K562 (cell line): Measurements from ENCODE around the gene ZNF189. TPM values are rescaled to one million over a fixed set of nuclear protein-coding genes. Genes with fewer than 3 reads are reported as not detected.

Experiments used
- ATAC-seq: fragments of 200-7000 bp; cut with Tn5 transposase; 3 replicates; pipeline ENCODE4 v1.9.1; 2020; ENCODE audit warnings: moderate library complexity
- BruUV-seq: library from RNA; stranded (reverse); fragments of 400-500 nt; replicated peaks from 2 replicates; lab custom pipeline; 2021; lab: Mats Ljungman, UMichigan
- CTCF ChIA-PET: fragments of 300-600 bp; formaldehyde crosslinking; extraction: SDS; loops from one replicate; lab custom pipeline; 2021; ENCODE audit warnings: low intra/inter-chr PET ratio; lab: Yijun Ruan, JAX
- POLR2A ChIA-PET: fragments of 300-600, 350-650 bp; sonication (Branson Sonifier 250); formaldehyde crosslinking; extraction: SDS; loops from one replicate; lab custom pipeline; 2021; ENCODE audit warnings: antibody characterized with exemption, inconsistent platforms; lab: Yijun Ruan, JAX
- DNase-seq, 4 experiments: peaks; one replicate each; pipeline versions ENCODE4 v3.0.0 to v3.0.0-alpha.2; 2011 to 2018; ENCODE audit warnings: low spot score in 3 of 4, mixed read lengths in 3 of 4; ENCODE audit errors: extremely low read depth in 1 of 4
- FAIRE-seq: peaks from 2 replicates; lab custom pipeline; 2011; peaks lifted over from hg19 to GRCh38; lab: Jason Lieb, UNC
- H2AFZ ChIP-seq: 2 replicates; pipeline ENCODE4 v1.6.0; 2011; ENCODE audit warnings: low read depth, low read length, control low read depth, inconsistent platforms
- H3K27ac ChIP-seq: fragments of 200-600 bp; 3 replicates; pipeline ENCODE4 v1.8.0; 2011; ENCODE audit warnings: low read depth, mild to moderate bottlenecking, control low read depth, inconsistent platforms, low read length, moderate library complexity, mixed read lengths; ENCODE audit errors: extremely low read depth
- H3K27me3 ChIP-seq, 2 experiments: fragments of 300-600 bp in 1 of 2; 2 replicates in 1 of 2; 3 replicates in 1 of 2; pipeline versions ENCODE4 v1.6.0 to v1.8.0; 2011; ENCODE audit warnings: inconsistent platforms in 2 of 2, low read length in 2 of 2, mild to moderate bottlenecking in 1 of 2, mixed read lengths in 1 of 2, moderate library complexity in 1 of 2; ENCODE audit not compliant: control insufficient read depth in 2 of 2, insufficient read depth in 2 of 2
- H3K36me3 ChIP-seq: fragments of 300-600 bp; 3 replicates; pipeline ENCODE4 v1.8.0; 2011; ENCODE audit warnings: mild to moderate bottlenecking, low read length, inconsistent platforms; ENCODE audit not compliant: control insufficient read depth, insufficient read depth
- H3K4me1 ChIP-seq, 2 experiments: fragments of 200-600 bp in 1 of 2; replicated peaks in 1 of 2; 2 replicates in 1 of 2; 3 replicates in 1 of 2; pipeline versions ENCODE4 v1.5.1 to v1.8.0; 2011; ENCODE audit warnings: inconsistent platforms in 2 of 2, low read length in 2 of 2, mild to moderate bottlenecking in 1 of 2, mixed read lengths in 1 of 2, moderate library complexity in 1 of 2; ENCODE audit not compliant: control insufficient read depth in 2 of 2, insufficient read depth in 2 of 2
- H3K4me2 ChIP-seq: 2 replicates; pipeline ENCODE4 v1.6.1; 2011; ENCODE audit warnings: low read length, control low read depth, inconsistent platforms, mixed read lengths; ENCODE audit not compliant: insufficient read depth
- H3K4me3 ChIP-seq: fragments of 200-600 bp; sonication (generic), shearing (Covaris generic); 2 replicates; pipeline ENCODE4 v1.5.1; 2016; ENCODE audit warnings: control low read depth, inconsistent platforms
- H3K79me2 ChIP-seq: fragments of 200-600 bp; 3 replicates; pipeline ENCODE4 v1.8.0; 2011; ENCODE audit warnings: low read length, inconsistent platforms; ENCODE audit not compliant: control insufficient read depth, insufficient read depth
- H3K9ac ChIP-seq, 2 experiments: 2 replicates each; pipeline versions ENCODE4 v1.6.0 to v1.6.1; 2011; ENCODE audit warnings: low read depth in 2 of 2, low read length in 2 of 2, control low read depth in 1 of 2, inconsistent platforms in 1 of 2, mild to moderate bottlenecking in 1 of 2, mixed read lengths in 1 of 2; ENCODE audit not compliant: insufficient read depth in 1 of 2
- H3K9me1 ChIP-seq: one replicate; pipeline ENCODE4 v1.6.0; 2011; ENCODE audit warnings: inconsistent platforms, mild to moderate bottlenecking, low read length, moderate library complexity; ENCODE audit not compliant: control insufficient read depth, insufficient read depth
- H3K9me3 ChIP-seq: replicated peaks from 2 replicates; pipeline ENCODE4 v1.5.1; 2011; ENCODE audit warnings: low read depth, low read length, inconsistent platforms; ENCODE audit not compliant: control insufficient read depth, insufficient read depth
- H4K20me1 ChIP-seq: replicated peaks from 2 replicates; pipeline ENCODE4 v1.6.1; 2011; ENCODE audit warnings: low read length, inconsistent platforms, mixed read lengths; ENCODE audit not compliant: control insufficient read depth, insufficient read depth
- GABPB2 ChIP-seq: fragments of 250-450 bp; sonication (Bioruptor Pico); conservative IDR thresholded peaks from 2 replicates; pipeline ENCODE4 v1.5.1; 2021; ENCODE audit warnings: mild to moderate bottlenecking
- MAZ ChIP-seq, 2 experiments: fragments of 450-650 bp in 1 of 2; sonication (generic) in 1 of 2; formaldehyde crosslinking; IDR thresholded peaks in 1 of 2; conservative IDR thresholded peaks in 1 of 2; 2 replicates each; pipeline versions ENCODE4 v1.4.0 to v1.5.0; 2020; ENCODE audit warnings: mild to moderate bottlenecking in 1 of 2, missing genetic modification reagents in 1 of 2
- MIER1 ChIP-seq: fragments of 450-650 bp; IDR thresholded peaks from 2 replicates; pipeline ENCODE4 v1.6.1; 2016; ENCODE audit warnings: antibody characterized with exemption, mild to moderate bottlenecking, low read depth
- NCOA4 ChIP-seq: fragments of 450-650 bp; IDR thresholded peaks from 2 replicates; pipeline ENCODE4 v1.6.1; 2018; ENCODE audit warnings: mild to moderate bottlenecking; ENCODE audit not compliant: partially characterized antibody
- PHTF2 ChIP-seq: fragments of 250-450 bp; sonication (Bioruptor Pico); IDR thresholded peaks from 2 replicates; pipeline ENCODE4 v1.5.0; 2021; ENCODE audit warnings: mild to moderate bottlenecking
- POLR2A ChIP-seq: fragments of 450-650 bp; conservative IDR thresholded peaks from 2 replicates; pipeline ENCODE4 v1.6.1; 2016
- SREBF2 ChIP-seq: sonication (generic); formaldehyde crosslinking; IDR thresholded peaks from 2 replicates; pipeline ENCODE4 v1.4.0; 2020; ENCODE audit warnings: mild to moderate bottlenecking, missing genetic modification reagents
- ZNF121 ChIP-seq: sonication (generic); formaldehyde crosslinking; conservative IDR thresholded peaks from 2 replicates; pipeline ENCODE4 v1.8.0; 2022; ENCODE audit warnings: missing genetic modification reagents
- ZNF696 ChIP-seq: fragments of 250-450 bp; sonication (Bioruptor Pico); conservative IDR thresholded peaks from 2 replicates; pipeline ENCODE4 v1.4.0; 2020; ENCODE audit warnings: mild to moderate bottlenecking, moderate library complexity
- WGBS: fragments of 100-300 bp; shearing (Covaris generic); methylation state at CpG from one replicate; pipeline ENCODE4 v1.1.6; 2016; ENCODE audit warnings: low coverage, mixed read lengths; ENCODE audit not compliant: insufficient coverage; ENCODE audit errors: missing lambda C conversion rate; 5-methylcytosine and 5-hydroxymethylcytosine counted together
- in situ Hi-C: fragments of 300-500 bp; cut with MboI; formaldehyde crosslinking; loops from 4 replicates; pipeline ENCODE4 v1.15.0; 2018; ENCODE audit warnings: inconsistent platforms, mixed read lengths
- intact Hi-C: fragments of 100-400 bp; cut with micrococcal nuclease; formaldehyde crosslinking; loops from 2 replicates; pipeline ENCODE4 v1.14.2; 2022
- polyA plus RNA-seq, 8 experiments: library from polyadenylated mRNA; depleted of rRNA in 4 of 8; stranded (reverse) in 5 of 8; unstranded in 3 of 8; fragments of >200 nt; fragmentation: Nextera tagmentation in 2 of 8; fragmentation: Illumina TruSeq in 1 of 8; extraction: Ambion mirVana in 2 of 8; extraction: Trizol in 1 of 8; gene quantifications; 2 replicates each; pipeline versions ENCODE4 v1.2.1 to v1.2.3, GENCODE V29; 2011 to 2014; ENCODE audit warnings: inconsistent platforms in 1 of 8, missing spikeins in 1 of 8
- total RNA-seq, 7 experiments: library from RNA; depleted of rRNA in 6 of 7; stranded (reverse); fragments of >200 nt in 6 of 7; fragmentation: Illumina TruSeq in 2 of 7; extraction: Trizol in 2 of 7; gene quantifications; 2 replicates each; pipeline versions ENCODE4 v1.2.1 to v1.2.3, GENCODE V29; 2011 to 2021; ENCODE audit warnings: low replicate concordance in 1 of 7
- TF ChIP-seq, protein P1 (sequence below): fragments of 450-650 bp; formaldehyde crosslinking; conservative IDR thresholded peaks from 2 replicates; pipeline ENCODE4 v1.4.0; 2022; ENCODE audit warnings: mild to moderate bottlenecking, missing genetic modification characterization
- TF ChIP-seq, protein P2 (sequence below): sonication (generic); formaldehyde crosslinking; IDR thresholded peaks from 2 replicates; pipeline ENCODE4 v1.8.1; 2023; ENCODE audit warnings: mild to moderate bottlenecking, missing genetic modification reagents, moderate library complexity
- TF ChIP-seq, protein P3 (sequence below): sonication (generic); formaldehyde crosslinking; IDR thresholded peaks from 2 replicates; pipeline ENCODE4 v1.8.0; 2022; ENCODE audit warnings: missing genetic modification reagents, mild to moderate bottlenecking, borderline replicate concordance
- TF ChIP-seq, protein P4 (sequence below), 2 experiments: fragments of 450-650 bp in 1 of 2; sonication (generic) in 1 of 2; formaldehyde crosslinking in 1 of 2; IDR thresholded peaks in 1 of 2; conservative IDR thresholded peaks in 1 of 2; 2 replicates each; pipeline versions ENCODE4 v1.6.1 to v1.8.1; 2016 to 2023; ENCODE audit warnings: mild to moderate bottlenecking in 2 of 2, moderate library complexity in 2 of 2, inconsistent platforms in 1 of 2, missing genetic modification reagents in 1 of 2
- TF ChIP-seq, protein P5 (sequence below): fragments of 450-650 bp; IDR thresholded peaks from one replicate; pipeline ENCODE4 v1.6.1; 2018; ENCODE audit warnings: mild to moderate bottlenecking, moderate library complexity; ENCODE audit not compliant: partially characterized antibody

The ZNF189 gene
- total and polyA plus RNA-seq, 9 of the 15 experiments (the other 6 are each of a cell fraction or from before 2014, with no cell fraction given): 2.4 to 15.3 (median 6.4) TPM

DNA sequence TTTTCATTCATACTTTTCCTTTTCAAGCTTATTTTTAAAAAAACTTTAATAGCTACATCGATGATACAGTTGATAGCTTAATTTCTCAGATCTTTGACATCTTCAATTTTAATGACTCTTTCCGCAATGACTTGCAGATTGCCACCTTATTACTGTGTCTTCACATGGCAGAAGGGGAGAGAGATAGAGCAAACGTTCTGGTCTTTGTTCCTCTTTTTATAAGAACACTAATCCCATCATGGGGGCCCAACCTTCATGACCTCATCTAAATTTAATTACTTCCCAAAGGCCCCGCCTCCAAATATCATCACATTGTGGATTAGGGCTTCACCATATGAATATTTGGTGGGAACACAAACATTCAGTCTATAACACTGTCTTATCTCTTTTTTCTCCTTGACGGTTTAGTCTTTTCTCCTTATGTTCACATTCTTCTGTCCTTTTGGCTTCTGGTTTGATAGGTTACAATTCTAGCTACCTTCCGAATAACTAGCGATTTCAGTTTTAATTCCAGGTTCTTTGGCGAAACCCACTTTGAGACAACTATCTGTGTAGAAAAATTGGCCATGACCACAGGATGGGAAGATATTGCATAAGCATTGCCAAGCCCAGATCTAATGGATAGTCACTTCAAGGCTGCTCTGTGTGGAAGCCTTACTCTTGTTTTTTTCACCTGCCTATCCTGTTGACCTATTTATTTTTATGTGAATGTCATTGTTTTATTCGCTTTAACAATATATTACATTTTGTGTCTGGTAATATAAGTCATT lies 5.0 kb downstream of the ZNF189 start:
- peaks cover 27% of the 10 kb centered on the region for H3K79me2 ChIP-seq
- ChIA-PET POLR2A (no interaction called here), CTCF (no interaction called here)
- intact Hi-C loops (no loop called here), in situ Hi-C loops (no loop called here)
- H3K4me3 ChIP-seq: no peak overlapping the region
- peaks cover 86% of the 10 kb centered on the region for H3K36me3 ChIP-seq
- BruUV-seq: no TSS peak
- no peaks in the 10 kb centered on the region for H4K20me1 ChIP-seq
- H3K4me2 ChIP-seq: no peak overlapping the region
- peaks cover 11 to 17% of the 10 kb centered on the region in 2 experiments; a peak in 3 of 5 replicates for H3K4me1 ChIP-seq
- ATAC-seq (no peak), FAIRE-seq (no peak), DNase-seq (no peak)
- H3K9me1 ChIP-seq: no peaks in the 10 kb centered on the region
- no peak overlapping the region for H3K9ac ChIP-seq
- no peak overlapping the region for H3K27ac ChIP-seq
- no peak overlapping the region for H2AFZ ChIP-seq
- WGBS: 80% methylated on average over 9 of the region's 9 CpGs
- H3K27me3 ChIP-seq: no peaks in the 10 kb centered on the region
- H3K9me3 ChIP-seq: peaks cover 42% of the 10 kb centered on the region
- TF ChIP-seq, protein P1, sequence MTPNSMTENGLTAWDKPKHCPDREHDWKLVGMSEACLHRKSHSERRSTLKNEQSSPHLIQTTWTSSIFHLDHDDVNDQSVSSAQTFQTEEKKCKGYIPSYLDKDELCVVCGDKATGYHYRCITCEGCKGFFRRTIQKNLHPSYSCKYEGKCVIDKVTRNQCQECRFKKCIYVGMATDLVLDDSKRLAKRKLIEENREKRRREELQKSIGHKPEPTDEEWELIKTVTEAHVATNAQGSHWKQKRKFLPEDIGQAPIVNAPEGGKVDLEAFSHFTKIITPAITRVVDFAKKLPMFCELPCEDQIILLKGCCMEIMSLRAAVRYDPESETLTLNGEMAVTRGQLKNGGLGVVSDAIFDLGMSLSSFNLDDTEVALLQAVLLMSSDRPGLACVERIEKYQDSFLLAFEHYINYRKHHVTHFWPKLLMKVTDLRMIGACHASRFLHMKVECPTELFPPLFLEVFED (CRISPR knock-in tag): no peak
- no peak for TF ChIP-seq ZNF696
- no peak for TF ChIP-seq ZNF121
- no peak for TF ChIP-seq GABPB2 (CRISPR knock-in tag)
- TF ChIP-seq, protein P2, sequence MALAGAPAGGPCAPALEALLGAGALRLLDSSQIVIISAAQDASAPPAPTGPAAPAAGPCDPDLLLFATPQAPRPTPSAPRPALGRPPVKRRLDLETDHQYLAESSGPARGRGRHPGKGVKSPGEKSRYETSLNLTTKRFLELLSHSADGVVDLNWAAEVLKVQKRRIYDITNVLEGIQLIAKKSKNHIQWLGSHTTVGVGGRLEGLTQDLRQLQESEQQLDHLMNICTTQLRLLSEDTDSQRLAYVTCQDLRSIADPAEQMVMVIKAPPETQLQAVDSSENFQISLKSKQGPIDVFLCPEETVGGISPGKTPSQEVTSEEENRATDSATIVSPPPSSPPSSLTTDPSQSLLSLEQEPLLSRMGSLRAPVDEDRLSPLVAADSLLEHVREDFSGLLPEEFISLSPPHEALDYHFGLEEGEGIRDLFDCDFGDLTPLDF (CRISPR knock-in tag): no peak
- no peak for TF ChIP-seq PHTF2 (CRISPR knock-in tag)
- TF ChIP-seq, protein P3, sequence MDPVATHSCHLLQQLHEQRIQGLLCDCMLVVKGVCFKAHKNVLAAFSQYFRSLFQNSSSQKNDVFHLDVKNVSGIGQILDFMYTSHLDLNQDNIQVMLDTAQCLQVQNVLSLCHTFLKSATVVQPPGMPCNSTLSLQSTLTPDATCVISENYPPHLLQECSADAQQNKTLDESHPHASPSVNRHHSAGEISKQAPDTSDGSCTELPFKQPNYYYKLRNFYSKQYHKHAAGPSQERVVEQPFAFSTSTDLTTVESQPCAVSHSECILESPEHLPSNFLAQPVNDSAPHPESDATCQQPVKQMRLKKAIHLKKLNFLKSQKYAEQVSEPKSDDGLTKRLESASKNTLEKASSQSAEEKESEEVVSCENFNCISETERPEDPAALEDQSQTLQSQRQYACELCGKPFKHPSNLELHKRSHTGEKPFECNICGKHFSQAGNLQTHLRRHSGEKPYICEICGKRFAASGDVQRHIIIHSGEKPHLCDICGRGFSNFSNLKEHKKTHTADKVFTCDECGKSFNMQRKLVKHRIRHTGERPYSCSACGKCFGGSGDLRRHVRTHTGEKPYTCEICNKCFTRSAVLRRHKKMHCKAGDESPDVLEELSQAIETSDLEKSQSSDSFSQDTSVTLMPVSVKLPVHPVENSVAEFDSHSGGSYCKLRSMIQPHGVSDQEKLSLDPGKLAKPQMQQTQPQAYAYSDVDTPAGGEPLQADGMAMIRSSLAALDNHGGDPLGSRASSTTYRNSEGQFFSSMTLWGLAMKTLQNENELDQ (CRISPR knock-in tag): no peak
- TF ChIP-seq, protein P4, sequence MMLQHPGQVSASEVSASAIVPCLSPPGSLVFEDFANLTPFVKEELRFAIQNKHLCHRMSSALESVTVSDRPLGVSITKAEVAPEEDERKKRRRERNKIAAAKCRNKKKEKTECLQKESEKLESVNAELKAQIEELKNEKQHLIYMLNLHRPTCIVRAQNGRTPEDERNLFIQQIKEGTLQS (IDR thresholded peaks at IDR 0.05): no peak
- TF ChIP-seq, protein P4 (CRISPR knock-in tag; conservative IDR thresholded peaks at IDR 0.05): no peak
- TF ChIP-seq NCOA4: no peak
- no peak for TF ChIP-seq MIER1
- no peak for TF ChIP-seq POLR2A
- TF ChIP-seq, protein P5, sequence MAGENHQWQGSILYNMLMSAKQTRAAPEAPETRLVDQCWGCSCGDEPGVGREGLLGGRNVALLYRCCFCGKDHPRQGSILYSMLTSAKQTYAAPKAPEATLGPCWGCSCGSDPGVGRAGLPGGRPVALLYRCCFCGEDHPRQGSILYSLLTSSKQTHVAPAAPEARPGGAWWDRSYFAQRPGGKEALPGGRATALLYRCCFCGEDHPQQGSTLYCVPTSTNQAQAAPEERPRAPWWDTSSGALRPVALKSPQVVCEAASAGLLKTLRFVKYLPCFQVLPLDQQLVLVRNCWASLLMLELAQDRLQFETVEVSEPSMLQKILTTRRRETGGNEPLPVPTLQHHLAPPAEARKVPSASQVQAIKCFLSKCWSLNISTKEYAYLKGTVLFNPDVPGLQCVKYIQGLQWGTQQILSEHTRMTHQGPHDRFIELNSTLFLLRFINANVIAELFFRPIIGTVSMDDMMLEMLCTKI: no peak
- TF ChIP-seq SREBF2 (CRISPR knock-in tag): no peak
- no peak for TF ChIP-seq MAZ (CRISPR knock-in tag; conservative IDR thresholded peaks at IDR 0.05 in 1 of 2, IDR thresholded peaks at IDR 0.05 in 1 of 2)
